Natural killer cell (primary cell): ENCODE data around the gene KIF3A. TPM values are rescaled to one million over a fixed set of nuclear protein-coding genes. Genes with fewer than 3 reads are reported as not detected.

ENCODE experiments used
- ATAC-seq, 3 donors: fragments of 150-1000 bp in 2 of 3; fragments of 200-7000 bp in 1 of 3; cut with Tn5 transposase; 1 replicate in 1 of 3; 2 replicates in 2 of 3; pipeline ENCODE4 v1.10.0; 2021; ENCODE audit warnings: mild to moderate bottlenecking in 2 of 3, moderate library complexity in 2 of 3
- DNase-seq, 2 donors: peaks; one replicate each; pipeline versions ENCODE4 v3.0.0 to v3.0.0-alpha.2; 2013 to 2021; ENCODE audit warnings: mixed read lengths in 1 of 2
- H3K27ac ChIP-seq: one replicate; pipeline ENCODE4 v1.5.1; 2013; ENCODE audit warnings: mild to moderate bottlenecking, low read length
- H3K27me3 ChIP-seq: one replicate; pipeline ENCODE4 v1.6.1; 2013; ENCODE audit warnings: low read length; ENCODE audit not compliant: control insufficient read depth, insufficient read depth
- H3K36me3 ChIP-seq: one replicate; pipeline ENCODE4 v1.6.1; 2013; ENCODE audit warnings: low read length; ENCODE audit not compliant: control insufficient read depth, insufficient read depth
- H3K4me1 ChIP-seq: one replicate; pipeline ENCODE4 v1.6.1; 2013; ENCODE audit warnings: low read length; ENCODE audit not compliant: control insufficient read depth, insufficient read depth
- H3K4me3 ChIP-seq: one replicate; pipeline ENCODE4 v1.5.1; 2013; ENCODE audit warnings: low read length
- H3K9me3 ChIP-seq: one replicate; pipeline ENCODE4 v1.6.1; 2013; ENCODE audit warnings: low read length; ENCODE audit not compliant: control insufficient read depth, insufficient read depth
- H3K27ac Mint-ChIP-seq, 2 donors: one replicate each; pipeline ENCODE4 v1.8.0; 2022; ENCODE audit warnings: mild to moderate bottlenecking in 2 of 2, mixed read lengths in 2 of 2, moderate library complexity in 1 of 2
- H3K27me3 Mint-ChIP-seq, 2 donors: one replicate each; pipeline ENCODE4 v1.8.0; 2022; ENCODE audit warnings: low read depth in 2 of 2, mixed read lengths in 2 of 2
- H3K36me3 Mint-ChIP-seq: one replicate; pipeline ENCODE4 v1.8.0; 2022; ENCODE audit warnings: mixed read lengths
- H3K4me1 Mint-ChIP-seq, 2 donors: one replicate each; pipeline ENCODE4 v1.8.0; 2022; ENCODE audit warnings: mixed read lengths in 2 of 2
- H3K4me3 Mint-ChIP-seq: one replicate; pipeline ENCODE4 v1.8.0; 2022; ENCODE audit warnings: mild to moderate bottlenecking, moderate library complexity, mixed read lengths
- H3K9me3 Mint-ChIP-seq, 2 donors: one replicate each; pipeline ENCODE4 v1.8.0; 2022; ENCODE audit warnings: mixed read lengths in 2 of 2
- CTCF ChIP-seq: fragments of 200-600 bp; IDR thresholded peaks from one replicate; pipeline ENCODE4 v1.8.0; 2022; ENCODE audit warnings: antibody characterized with exemption
- WGBS: methylation state at CpG from one replicate; pipeline ENCODE4 v1.1.7; 2013; ENCODE audit warnings: missing lambda C conversion rate; ENCODE audit not compliant: insufficient coverage; 5-methylcytosine and 5-hydroxymethylcytosine counted together
- intact Hi-C: fragments of 100-400 bp; cut with micrococcal nuclease; formaldehyde crosslinking; loops from one replicate; pipeline ENCODE4 v1.14.2; 2022
- total RNA-seq, 4 donors: library from RNA; stranded (reverse); fragments of 120-200 nt in 1 of 4; gene quantifications; one replicate each; pipeline versions ENCODE4 v1.2.3 to v1.2.4, GENCODE V29; 2013 to 2022

The KIF3A gene
- total RNA-seq, 3 donors from 2014 or later (not counting 1 experiment from before 2014, with no cell fraction given) = 13.6 to 19.2 (median 18.6) TPM

GRCh38 chr5:132739232-132739631 is 1.9 kb upstream of the KIF3A start:
- Histone ChIP-seq H3K36me3 (no peaks in the 10 kb centered on the region), H3K27ac (no peak overlapping the region), H3K9me3 (no peaks in the 10 kb centered on the region), H3K4me3 (no peak overlapping the region), H3K4me1 (peaks cover 9% of the 10 kb centered on the region), H3K27me3 (peaks cover 17% of the 10 kb centered on the region)
- WGBS = 83% methylated on average over 1 of the region's 1 CpG
- H3K27me3 Mint-ChIP-seq = peaks cover 22 to 32% of the 10 kb centered on the region in 2 donors
- no peak overlapping the region for H3K4me3 Mint-ChIP-seq
- intact Hi-C loops = no loop called here
- no peak for TF ChIP-seq CTCF
- H3K27ac Mint-ChIP-seq = peak overlapping the region in 1 of 2 donors; percentile 83
- ATAC-seq (no peak), DNase-seq (no peak)
- H3K9me3 Mint-ChIP-seq = no peaks in the 10 kb centered on the region
- no peaks in the 10 kb centered on the region for H3K36me3 Mint-ChIP-seq
- peaks cover 16 to 18% of the 10 kb centered on the region in 2 donors for H3K4me1 Mint-ChIP-seq

GRCh38 chr5:132737982-132738681 is 786 bp upstream of the KIF3A start:
- Mint-ChIP-seq H3K4me3 (peak overlapping the region; percentile 95), H3K27me3 (peaks cover 18 to 27% of the 10 kb centered on the region in 2 donors), H3K27ac (peak overlapping the region; percentile 83 to 90), H3K36me3 (no peaks in the 10 kb centered on the region), H3K4me1 (peaks cover 16 to 18% of the 10 kb centered on the region in 2 donors), H3K9me3 (no peaks in the 10 kb centered on the region)
- Histone ChIP-seq H3K36me3 (no peaks in the 10 kb centered on the region), H3K9me3 (no peaks in the 10 kb centered on the region), H3K4me1 (peaks cover 9% of the 10 kb centered on the region), H3K27me3 (peaks cover 15% of the 10 kb centered on the region), H3K4me3 (no peak overlapping the region), H3K27ac (peak overlapping the region; percentile 45)
- intact Hi-C loops = no loop called here
- DNase-seq = no peak
- 83% methylated on average over 8 of the region's 9 CpGs for WGBS
- no peak for ATAC-seq
- no peak for TF ChIP-seq CTCF

- DNase-seq (no peak), ATAC-seq (no peak)
- Histone ChIP-seq H3K27ac (no peak overlapping the region), H3K4me1 (peaks cover 9% of the 10 kb centered on the region), H3K4me3 (no peak overlapping the region), H3K9me3 (no peaks in the 10 kb centered on the region), H3K27me3 (peaks cover 4% of the 10 kb centered on the region), H3K36me3 (no peaks in the 10 kb centered on the region)
- Mint-ChIP-seq H3K4me3 (no peak overlapping the region), H3K9me3 (no peaks in the 10 kb centered on the region), H3K27ac (no peak overlapping the region), H3K36me3 (no peaks in the 10 kb centered on the region), H3K27me3 (peaks cover 2 to 10% of the 10 kb centered on the region in 2 donors), H3K4me1 (peaks cover 16 to 18% of the 10 kb centered on the region in 2 donors)
- 100% methylated on average over 1 of the region's 2 CpGs for WGBS
- no peak for TF ChIP-seq CTCF
- intact Hi-C loops = no loop called here
These were observed 2.7 kb downstream of the KIF3A start for GRCh38 chr5:132734687-132735086.
